ENCODE data around the gene MIPOL1. TPM values are rescaled to one million over a fixed set of nuclear protein-coding genes. Genes with fewer than 3 reads are reported as not detected.

Gene MIPOL1
- total RNA-seq, 1 donor from 2014 or later, result not detected

- H3K36me3 Mint-ChIP-seq (ENCODE audit: low read depth), result no peaks in the 10 kb centered on the region
- H3K4me1 Mint-ChIP-seq, result no peaks in the 10 kb centered on the region
- intact Hi-C loops (cut with micrococcal nuclease), result no loop called here
- no peak overlapping the region for H3K4me3 Mint-ChIP-seq
- no peak for DNase-seq
- H3K27ac Mint-ChIP-seq, result no peak overlapping the region
- peaks cover 6% of the 10 kb centered on the region for H3K9me3 Mint-ChIP-seq
- no peaks in the 10 kb centered on the region for H3K27me3 Mint-ChIP-seq
These were observed 268.4 kb downstream of the MIPOL1 start for GRCh38 chr14:37466003-37466622.

GRCh38 chr14:37466623-37467088, 268.9 kb downstream of the MIPOL1 start:
- Mint-ChIP-seq H3K4me3 (no peak overlapping the region), H3K27ac (no peak overlapping the region), H3K36me3 (ENCODE audit: low read depth) (no peaks in the 10 kb centered on the region), H3K9me3 (peaks cover 6% of the 10 kb centered on the region), H3K27me3 (no peaks in the 10 kb centered on the region), H3K4me1 (no peaks in the 10 kb centered on the region)
- intact Hi-C loops (cut with micrococcal nuclease), result no loop called here
- DNase-seq, result no peak

- no peaks in the 10 kb centered on the region for H3K27me3 Mint-ChIP-seq
- intact Hi-C loops (cut with micrococcal nuclease), result no loop called here
These were observed 271.9 kb downstream of the MIPOL1 start for GRCh38 chr14:37469650-37470049.

GRCh38 chr14:37470251-37470650, 272.5 kb downstream of the MIPOL1 start:
- intact Hi-C loops (cut with micrococcal nuclease), result no loop called here
- no peaks in the 10 kb centered on the region for H3K36me3 Mint-ChIP-seq (ENCODE audit: low read depth)
- H3K27me3 Mint-ChIP-seq, result no peaks in the 10 kb centered on the region
- H3K4me3 Mint-ChIP-seq, result no peak overlapping the region
- no peaks in the 10 kb centered on the region for H3K4me1 Mint-ChIP-seq
- no peak overlapping the region for H3K27ac Mint-ChIP-seq
- peaks cover 6% of the 10 kb centered on the region for H3K9me3 Mint-ChIP-seq
- no peak for DNase-seq

More at GRCh38 chr14:37469650-37470049, 271.9 kb downstream of the MIPOL1 start:
- no peaks in the 10 kb centered on the region for H3K4me1 Mint-ChIP-seq
- peaks cover 6% of the 10 kb centered on the region for H3K9me3 Mint-ChIP-seq
- no peaks in the 10 kb centered on the region for H3K36me3 Mint-ChIP-seq (ENCODE audit: low read depth)
- no peak overlapping the region for H3K27ac Mint-ChIP-seq
- DNase-seq, result no peak
- H3K4me3 Mint-ChIP-seq, result no peak overlapping the region

- Mint-ChIP-seq H3K27me3 (no peaks in the 10 kb centered on the region), H3K27ac (no peak overlapping the region), H3K36me3 (ENCODE audit: low read depth) (no peaks in the 10 kb centered on the region), H3K4me3 (no peak overlapping the region), H3K4me1 (no peaks in the 10 kb centered on the region), H3K9me3 (peaks cover 11% of the 10 kb centered on the region)
- intact Hi-C loops (cut with micrococcal nuclease), result no loop called here
- no peak for DNase-seq
These were observed 275.2 kb downstream of the MIPOL1 start for GRCh38 chr14:37472906-37473305.

GRCh38 chr14:37474191-37474590, 276.5 kb downstream of the MIPOL1 start:
- no peak overlapping the region for H3K27ac Mint-ChIP-seq
- H3K27me3 Mint-ChIP-seq, result no peaks in the 10 kb centered on the region
- intact Hi-C loops (cut with micrococcal nuclease), result no loop called here
- DNase-seq, result no peak
- no peaks in the 10 kb centered on the region for H3K36me3 Mint-ChIP-seq (ENCODE audit: low read depth)
- peaks cover 8% of the 10 kb centered on the region for H3K9me3 Mint-ChIP-seq
- H3K4me1 Mint-ChIP-seq, result no peaks in the 10 kb centered on the region
- no peak overlapping the region for H3K4me3 Mint-ChIP-seq

- Mint-ChIP-seq H3K36me3 (ENCODE audit: low read depth) (no peaks in the 10 kb centered on the region), H3K27ac (no peak overlapping the region), H3K4me3 (no peak overlapping the region), H3K27me3 (no peaks in the 10 kb centered on the region), H3K9me3 (peaks cover 14% of the 10 kb centered on the region), H3K4me1 (no peaks in the 10 kb centered on the region)
- intact Hi-C loops (cut with micrococcal nuclease), result no loop called here
- DNase-seq, result no peak
These were observed 282.9 kb downstream of the MIPOL1 start for GRCh38 chr14:37480446-37481290.

- no peak for DNase-seq
- no peak overlapping the region for H3K27ac Mint-ChIP-seq
- no peak overlapping the region for H3K4me3 Mint-ChIP-seq
- no peaks in the 10 kb centered on the region for H3K36me3 Mint-ChIP-seq (ENCODE audit: low read depth)
- H3K9me3 Mint-ChIP-seq, result peaks cover 18% of the 10 kb centered on the region
- no peaks in the 10 kb centered on the region for H3K4me1 Mint-ChIP-seq
- H3K27me3 Mint-ChIP-seq, result no peaks in the 10 kb centered on the region
- intact Hi-C loops (cut with micrococcal nuclease), result no loop called here
These were observed 284.7 kb downstream of the MIPOL1 start for GRCh38 chr14:37482428-37482827.

- Mint-ChIP-seq H3K27me3 (no peaks in the 10 kb centered on the region), H3K9me3 (peaks cover 21% of the 10 kb centered on the region), H3K4me1 (no peaks in the 10 kb centered on the region), H3K36me3 (ENCODE audit: low read depth) (no peaks in the 10 kb centered on the region), H3K4me3 (no peak overlapping the region), H3K27ac (no peak overlapping the region)
- DNase-seq, result no peak
- intact Hi-C loops (cut with micrococcal nuclease), result no loop called here
These were observed 285.9 kb downstream of the MIPOL1 start for GRCh38 chr14:37483672-37484071.

- H3K27me3 Mint-ChIP-seq, result no peaks in the 10 kb centered on the region
- no peak overlapping the region for H3K4me3 Mint-ChIP-seq
- no peaks in the 10 kb centered on the region for H3K4me1 Mint-ChIP-seq
- DNase-seq, result no peak
- no peak overlapping the region for H3K27ac Mint-ChIP-seq
- H3K9me3 Mint-ChIP-seq, result peaks cover 13% of the 10 kb centered on the region
- intact Hi-C loops (cut with micrococcal nuclease), result no loop called here
- no peaks in the 10 kb centered on the region for H3K36me3 Mint-ChIP-seq (ENCODE audit: low read depth)
These were observed 292.9 kb downstream of the MIPOL1 start for GRCh38 chr14:37490607-37491006.

GRCh38 chr14:37491076-37491475, 293.3 kb downstream of the MIPOL1 start:
- Mint-ChIP-seq H3K9me3 (peaks cover 11% of the 10 kb centered on the region), H3K4me1 (no peaks in the 10 kb centered on the region), H3K27ac (no peak overlapping the region), H3K27me3 (no peaks in the 10 kb centered on the region), H3K4me3 (no peak overlapping the region), H3K36me3 (ENCODE audit: low read depth) (no peaks in the 10 kb centered on the region)
- intact Hi-C loops (cut with micrococcal nuclease), result no loop called here
- DNase-seq, result no peak

- no peaks in the 10 kb centered on the region for H3K4me1 Mint-ChIP-seq
- intact Hi-C loops (cut with micrococcal nuclease), result no loop called here
- H3K27ac Mint-ChIP-seq, result no peak overlapping the region
These were observed 295.9 kb downstream of the MIPOL1 start for GRCh38 chr14:37493606-37494005.

GRCh38 chr14:37497422-37497821, 299.7 kb downstream of the MIPOL1 start:
- H3K27me3 Mint-ChIP-seq, result no peaks in the 10 kb centered on the region
- H3K4me3 Mint-ChIP-seq, result no peak overlapping the region
- no peaks in the 10 kb centered on the region for H3K4me1 Mint-ChIP-seq
- no peak for DNase-seq
- H3K36me3 Mint-ChIP-seq (ENCODE audit: low read depth), result no peaks in the 10 kb centered on the region
- no peaks in the 10 kb centered on the region for H3K9me3 Mint-ChIP-seq
- intact Hi-C loops (cut with micrococcal nuclease), result no loop called here
- H3K27ac Mint-ChIP-seq, result no peak overlapping the region

More at GRCh38 chr14:37493606-37494005, 295.9 kb downstream of the MIPOL1 start:
- no peak for DNase-seq
- H3K27me3 Mint-ChIP-seq, result no peaks in the 10 kb centered on the region
- H3K4me3 Mint-ChIP-seq, result no peak overlapping the region
- H3K36me3 Mint-ChIP-seq (ENCODE audit: low read depth), result no peaks in the 10 kb centered on the region
- H3K9me3 Mint-ChIP-seq, result no peaks in the 10 kb centered on the region

- Mint-ChIP-seq H3K27ac (no peak overlapping the region), H3K27me3 (no peaks in the 10 kb centered on the region), H3K36me3 (ENCODE audit: low read depth) (no peaks in the 10 kb centered on the region), H3K9me3 (no peaks in the 10 kb centered on the region), H3K4me1 (no peaks in the 10 kb centered on the region), H3K4me3 (no peak overlapping the region)
- no peak for DNase-seq
- intact Hi-C loops (cut with micrococcal nuclease), result no loop called here
These were observed 304.1 kb downstream of the MIPOL1 start for GRCh38 chr14:37501877-37502276.

Data from activated CD4-positive, alpha-beta T cell treated with anti-CD3 and anti-CD28 coated beads, Interleukin-2, amount 10 ng/mL, durations not matched to agents 24 days and 14 days (primary cell).